A549 (cell line): Measurements from ENCODE around the gene SERPINA3. TPM values are rescaled to one million over a fixed set of nuclear protein-coding genes. Genes with fewer than 3 reads are reported as not detected.

ENCODE experiments used
- ATAC-seq, 2 experiments: fragments of 200-7000 bp in 1 of 2; fragments of >200 bp in 1 of 2; cut with Nextera tagmentation in 1 of 2; cut with Tn5 transposase in 1 of 2; 3 replicates each; pipeline versions ENCODE4 v1.8.0 to v1.9.1; 2018 to 2020; ENCODE audit warnings: mild to moderate bottlenecking in 1 of 2, moderate library complexity in 1 of 2
- CTCF ChIA-PET: fragments of 300-600 bp; sonication (Branson Sonifier 250); formaldehyde crosslinking; extraction: SDS; loops from one replicate; lab custom pipeline; 2021; ENCODE audit warnings: antibody characterized with exemption, inconsistent platforms; lab: Yijun Ruan, JAX
- POLR2A ChIA-PET: fragments of 350-600 bp; formaldehyde crosslinking; extraction: SDS; loops from one replicate; lab custom pipeline; 2021; ENCODE audit warnings: antibody characterized with exemption, inconsistent platforms; lab: Yijun Ruan, JAX
- DNase-seq, 2 experiments: peaks; one replicate each; pipeline versions ENCODE4 v3.0.0 to v3.0.0-alpha.2; 2011 to 2016; ENCODE audit warnings: low read depth in 1 of 2, low spot score in 1 of 2
- FAIRE-seq: peaks from 2 replicates; lab custom pipeline; 2011; peaks lifted over from hg19 to GRCh38; lab: Jason Lieb, UNC
- H3K27ac ChIP-seq, 2 experiments: fragments of >200 bp; sonication (Bioruptor Twin); formaldehyde crosslinking; 3 replicates each; pipeline ENCODE4 v1.5.1; 2016 to 2017
- H3K4me1 ChIP-seq: fragments of >200 bp; sonication (Bioruptor Twin); formaldehyde crosslinking; 3 replicates; pipeline ENCODE4 v1.6.1; 2016
- H3K4me2 ChIP-seq: fragments of >200 bp; sonication (Bioruptor Twin); formaldehyde crosslinking; 3 replicates; pipeline ENCODE4 v1.6.1; 2016
- H3K4me3 ChIP-seq: fragments of >200 bp; sonication (Bioruptor Twin); formaldehyde crosslinking; 3 replicates; pipeline ENCODE4 v1.5.1; 2016
- H3K9me3 ChIP-seq: fragments of >200 bp; sonication (Bioruptor Twin); formaldehyde crosslinking; 3 replicates; pipeline ENCODE4 v1.6.1; 2016
- BHLHE40 ChIP-seq: IDR thresholded peaks from 2 replicates; pipeline ENCODE4 v1.6.1; 2012; ENCODE audit warnings: low read depth, low read length, inconsistent platforms
- CEBPB ChIP-seq, 2 experiments: fragments of >200 bp in 1 of 2; sonication (Bioruptor Twin) in 1 of 2; formaldehyde crosslinking in 1 of 2; IDR thresholded peaks; 2 replicates each; pipeline ENCODE4 v1.6.1; 2012 to 2016
- ELK1 ChIP-seq: fragments of 150-350 bp; IDR thresholded peaks from 2 replicates; pipeline ENCODE4 v1.6.1; 2014; ENCODE audit warnings: low read depth, mild to moderate bottlenecking, low read length
- ESRRA ChIP-seq: fragments of 150-350 bp; IDR thresholded peaks from 2 replicates; pipeline ENCODE4 v1.6.1; 2014; ENCODE audit warnings: mild to moderate bottlenecking, low read length, borderline replicate concordance
- HDAC2 ChIP-seq: fragments of 200-600 bp; sonication (generic); IDR thresholded peaks from 2 replicates; pipeline ENCODE4 v1.6.1; 2016
- HOXA7 ChIP-seq: fragments of 250-450 bp; sonication (Bioruptor Pico); IDR thresholded peaks from 2 replicates; pipeline ENCODE4 v1.5.0; 2020; ENCODE audit warnings: mild to moderate bottlenecking, moderate library complexity
- HOXB13 ChIP-seq: fragments of 250-450 bp; sonication (Bioruptor Pico); IDR thresholded peaks from 2 replicates; pipeline ENCODE4 v1.5.0; 2020; ENCODE audit warnings: low read depth, mild to moderate bottlenecking, moderate library complexity
- HOXB5 ChIP-seq: fragments of 250-450 bp; sonication (Bioruptor Pico); IDR thresholded peaks from 2 replicates; pipeline ENCODE4 v1.5.0; 2020; ENCODE audit warnings: mild to moderate bottlenecking, moderate library complexity
- JUNB ChIP-seq: fragments of >200 bp; sonication (Bioruptor Twin); formaldehyde crosslinking; IDR thresholded peaks from 2 replicates; pipeline ENCODE4 v1.6.1; 2016
- MAFK ChIP-seq: fragments of 450-650 bp; IDR thresholded peaks from 2 replicates; pipeline ENCODE4 v1.6.1; 2014; ENCODE audit not compliant: partially characterized antibody
- MAX ChIP-seq: IDR thresholded peaks from 2 replicates; pipeline ENCODE4 v1.6.1; 2012
- RARB ChIP-seq: fragments of 250-450 bp; sonication (Bioruptor Pico); IDR thresholded peaks from 2 replicates; pipeline ENCODE4 v1.8.0; 2021; ENCODE audit warnings: mild to moderate bottlenecking, moderate library complexity
- RCOR1 ChIP-seq: fragments of 150-350 bp; IDR thresholded peaks from 2 replicates; pipeline ENCODE4 v1.6.1; 2014; ENCODE audit warnings: antibody characterized with exemption, low read length, low read depth
- SREBF2 ChIP-seq: fragments of 450-650 bp; IDR thresholded peaks from 2 replicates; pipeline ENCODE4 v1.6.1; 2014; ENCODE audit warnings: mild to moderate bottlenecking, moderate library complexity
- ZFP36 ChIP-seq: fragments of 450-650 bp; IDR thresholded peaks from 2 replicates; pipeline ENCODE4 v1.6.1; 2014; ENCODE audit warnings: borderline replicate concordance; ENCODE audit not compliant: partially characterized antibody
- WGBS: methylation state at CpG from one replicate; pipeline ENCODE4 v1.1.6; 2017; ENCODE audit errors: missing lambda C conversion rate; 5-methylcytosine and 5-hydroxymethylcytosine counted together
- polyA plus RNA-seq, 4 experiments: library from polyadenylated mRNA; depleted of rRNA in 3 of 4; stranded (reverse); fragments of >200 nt; fragmentation: RNase III in 1 of 4; extraction: RNeasy Plus Mini Kit Qiagen cat#74134 plus additional on column Dnase treatment in 1 of 4; gene quantifications; 2 replicates in 3 of 4; 3 replicates in 1 of 4; pipeline ENCODE4 v1.2.3, GENCODE V29; 2011 to 2017

Gene SERPINA3
- polyA plus RNA-seq, 2 of the 4 experiments (the other 2 are of a cell fraction), result 3.1 to 9.1 TPM

GRCh38 chr14:94638961-94639817 lies 27.0 kb downstream of the SERPINA3 start:
- ATAC-seq (no peak), DNase-seq (no peak), FAIRE-seq (no peak)
- Histone ChIP-seq H3K4me1 (peaks cover 16% of the 10 kb centered on the region), H3K4me2 (no peak overlapping the region), H3K4me3 (no peak overlapping the region), H3K27ac (peak overlapping the region; percentile 38 to 50; a peak in 3 of 6 replicates)
- CTCF ChIA-PET, result interaction anchor here (0.8 to 2.1 kb wide), 8 partner anchors 16 to 205 kb away, joined by 3 to 8 read pairs (median 4); partner anchors contain the start of gene SERPINA3
- WGBS, result 79% methylated on average over 11 of the region's 11 CpGs
- TF ChIP-seq HOXA7 (CRISPR knock-in tag) (no peak), MAFK (peak; percentile 16), ELK1 (no peak), RCOR1 (no peak)
- TF ChIP-seq, all 56 proteins: peak for 1
- POLR2A ChIA-PET, result no interaction called here
- H3K9me3 ChIP-seq, result no peaks in the 10 kb centered on the region

- Histone ChIP-seq H3K4me1 (peaks cover 16% of the 10 kb centered on the region), H3K27ac (0 out of 6 replicates have a peak overlapping the region, but pooled peaks of 1 of the 2 experiments have one; percentile 31), H3K4me2 (no peak overlapping the region), H3K9me3 (no peaks in the 10 kb centered on the region), H3K4me3 (no peak overlapping the region)
- TF ChIP-seq CEBPB (IDR thresholded peaks at IDR 0.05), result no peak
- no peak for TF ChIP-seq BHLHE40
- TF ChIP-seq HDAC2, result no peak
- no peak for TF ChIP-seq ZFP36
- no peak for TF ChIP-seq HOXB5 (CRISPR knock-in tag)
- no peak for TF ChIP-seq RARB (CRISPR knock-in tag)
- POLR2A ChIA-PET, result no interaction called here
- DNase-seq (no peak), FAIRE-seq (no peak), ATAC-seq (peak in 1 of 2 experiments; percentile 49; a peak in 3 of 6 replicates)
- WGBS, result 78% methylated on average over 10 of the region's 10 CpGs
- CTCF ChIA-PET, result interaction anchor here (0.9 to 1.6 kb wide), 3 partner anchors 13 to 92 kb away, joined by 3 to 7 read pairs (median 3); no protein-coding TSS in a partner anchor
Observed at GRCh38 chr14:94640721-94641631, 28.8 kb downstream of the SERPINA3 start.

- FAIRE-seq (no peak), DNase-seq (no peak), ATAC-seq (no peak)
- POLR2A ChIA-PET, result no interaction called here
- CTCF ChIA-PET, result interaction anchor here (1.5 to 1.6 kb wide), 2 partner anchors 12 to 92 kb away, joined by 3 to 7 read pairs; no protein-coding TSS in a partner anchor
- Histone ChIP-seq H3K4me2 (no peak overlapping the region), H3K4me1 (peaks cover 12% of the 10 kb centered on the region), H3K4me3 (no peak overlapping the region), H3K9me3 (no peaks in the 10 kb centered on the region), H3K27ac (no peak overlapping the region)
- TF ChIP-seq ESRRA, result no peak
- no peak for TF ChIP-seq HDAC2
- TF ChIP-seq JUNB, result no peak
- WGBS, result 88% methylated on average over 11 of the region's 12 CpGs
Observed at GRCh38 chr14:94641632-94641955, 29.4 kb downstream of the SERPINA3 start.

- peaks cover 4% of the 10 kb centered on the region; the same call in 2 of the 3 replicates for H3K4me1 ChIP-seq
- H3K4me2 ChIP-seq, result no peak overlapping the region
- H3K9me3 ChIP-seq, result peaks cover 11% of the 10 kb centered on the region
- DNase-seq (no peak), FAIRE-seq (no peak), ATAC-seq (no peak)
- no peak overlapping the region for H3K27ac ChIP-seq
- ChIA-PET CTCF (no interaction called here), POLR2A (no interaction called here)
- no peak overlapping the region for H3K4me3 ChIP-seq
- TF ChIP-seq SREBF2 (no peak), MAX (no peak), HOXB13 (no peak), ELK1 (no peak)
- WGBS, result 80% methylated on average over 18 of the region's 18 CpGs
Observed at GRCh38 chr14:94643316-94644101, 31.3 kb downstream of the SERPINA3 start.
